GM12878 (cell line): ENCODE results near the gene SPAG17. TPM values are rescaled to one million over a fixed set of nuclear protein-coding genes. Genes with fewer than 3 reads are reported as not detected.

Experiments
- ATAC-seq: fragments of 200-7000 bp; cut with Tn5 transposase; 3 replicates; pipeline ENCODE4 v1.9.1; 2020; ENCODE audit warnings: mild to moderate bottlenecking, moderate library complexity
- BruUV-seq: library from RNA; stranded (reverse); fragments of 400-500 nt; replicated peaks from 2 replicates; lab custom pipeline; 2021; lab: Mats Ljungman, UMichigan
- CTCF ChIA-PET: fragments of 300-600 bp; sonication (Branson Sonifier 250); formaldehyde crosslinking; extraction: SDS; loops from one replicate; lab custom pipeline; 2021; ENCODE audit warnings: inconsistent platforms; lab: Yijun Ruan, JAX
- POLR2A ChIA-PET: fragments of 350-600 bp; formaldehyde crosslinking; extraction: SDS; loops from one replicate; lab custom pipeline; 2021; ENCODE audit warnings: inconsistent platforms; lab: Charles Lee
- RAD21 ChIA-PET: fragments of 300-600 bp; sonication (Branson Sonifier 250); formaldehyde crosslinking; loops from one replicate; lab custom pipeline; 2023; ENCODE audit warnings: antibody characterized with exemption; ENCODE audit not compliant: unreplicated experiment; lab: Charles Lee
- SMC1A ChIA-PET: fragments of 300-600 bp; sonication (Branson Sonifier 250); formaldehyde crosslinking; loops from one replicate; lab custom pipeline; 2023; ENCODE audit not compliant: unreplicated experiment, uncharacterized antibody; lab: Charles Lee
- DNase-seq: peaks from one replicate; pipeline ENCODE4 v3.0.0-alpha.2; 2011; ENCODE audit warnings: low read depth, low spot score
- FAIRE-seq: peaks from 3 replicates; lab custom pipeline; 2011; peaks lifted over from hg19 to GRCh38; lab: Jason Lieb, UNC
- H2AFZ ChIP-seq: 2 replicates; pipeline ENCODE4 v1.6.0; 2011; ENCODE audit warnings: low read depth, low read length, control low read depth; ENCODE audit not compliant: control insufficient read depth
- H3K27ac ChIP-seq: 2 replicates; pipeline ENCODE4 v1.5.1; 2011; ENCODE audit warnings: control low read depth; ENCODE audit not compliant: control insufficient read depth, insufficient read depth
- H3K27me3 ChIP-seq, 2 experiments: replicated peaks in 1 of 2; 2 replicates each; pipeline versions ENCODE4 v1.6.0 to v1.6.1; 2011; ENCODE audit warnings: low read length in 1 of 2; ENCODE audit not compliant: control insufficient read depth in 2 of 2, insufficient read depth in 2 of 2
- H3K36me3 ChIP-seq, 2 experiments: 2 replicates each; pipeline ENCODE4 v1.5.1; 2011; ENCODE audit warnings: low read length in 1 of 2; ENCODE audit not compliant: control insufficient read depth in 2 of 2, insufficient read depth in 2 of 2
- H3K4me1 ChIP-seq: 2 replicates; pipeline ENCODE4 v1.6.1; 2011; ENCODE audit warnings: mild to moderate bottlenecking, low read length, moderate library complexity, mixed read lengths; ENCODE audit not compliant: control insufficient read depth, insufficient read depth
- H3K4me2 ChIP-seq: 2 replicates; pipeline ENCODE4 v1.6.0; 2011; ENCODE audit warnings: control low read depth; ENCODE audit not compliant: control insufficient read depth, insufficient read depth
- H3K4me3 ChIP-seq: fragments of 200-600 bp; sonication (generic); 2 replicates; pipeline ENCODE4 v1.5.1; 2016
- H3K79me2 ChIP-seq: 2 replicates; pipeline ENCODE4 v1.6.0; 2011; ENCODE audit warnings: low read length; ENCODE audit not compliant: control insufficient read depth, insufficient read depth
- H3K9ac ChIP-seq: 2 replicates; pipeline ENCODE4 v1.8.0; 2011; ENCODE audit warnings: low read length, control low read depth, mixed read lengths; ENCODE audit not compliant: control insufficient read depth, insufficient read depth
- H3K9me3 ChIP-seq: replicated peaks from 3 replicates; pipeline ENCODE4 v1.5.1; 2011; ENCODE audit warnings: mild to moderate bottlenecking, low read length; ENCODE audit not compliant: control insufficient read depth, insufficient read depth
- H4K20me1 ChIP-seq: 2 replicates; pipeline ENCODE4 v1.6.0; 2011; ENCODE audit not compliant: control insufficient read depth, insufficient read depth
- BACH1 ChIP-seq: fragments of 450-650 bp; IDR thresholded peaks from 2 replicates; pipeline ENCODE4 v1.6.1; 2017; ENCODE audit warnings: mild to moderate bottlenecking, borderline replicate concordance
- E2F8 ChIP-seq: fragments of 450-650 bp; IDR thresholded peaks from 2 replicates; pipeline ENCODE4 v1.6.1; 2018; ENCODE audit warnings: mild to moderate bottlenecking, low read depth, moderate library complexity; ENCODE audit not compliant: partially characterized antibody
- E4F1 ChIP-seq: fragments of 450-650 bp; IDR thresholded peaks from 2 replicates; pipeline ENCODE4 v1.6.1; 2018; ENCODE audit warnings: borderline replicate concordance, mild to moderate bottlenecking; ENCODE audit not compliant: partially characterized antibody
- ELK1 ChIP-seq: IDR thresholded peaks from 2 replicates; pipeline ENCODE4 v1.6.1; 2012; ENCODE audit warnings: low read depth, low read length, improper control_type of control experiment
- HDAC2 ChIP-seq: fragments of 200-600 bp; sonication (generic); IDR thresholded peaks from 2 replicates; pipeline ENCODE4 v1.6.1; 2017
- IKZF1 ChIP-seq: fragments of 450-650 bp; conservative IDR thresholded peaks from 2 replicates; pipeline ENCODE4 v1.6.1; 2017; ENCODE audit warnings: antibody characterized with exemption, mild to moderate bottlenecking
- SMAD5 ChIP-seq: IDR thresholded peaks from 2 replicates; pipeline ENCODE4 v1.6.1; 2016; ENCODE audit warnings: antibody characterized with exemption, low read depth
- SUPT20H ChIP-seq: IDR thresholded peaks from 2 replicates; pipeline ENCODE4 v1.6.1; 2011; ENCODE audit warnings: low read depth, mild to moderate bottlenecking, low read length, moderate library complexity, borderline replicate concordance; ENCODE audit not compliant: control insufficient read depth
- ZNF384 ChIP-seq: IDR thresholded peaks from 2 replicates; pipeline ENCODE4 v1.6.1; 2012; ENCODE audit warnings: low read depth, mild to moderate bottlenecking, low read length, improper control_type of control experiment, borderline replicate concordance
- ZNF592 ChIP-seq: fragments of 450-650 bp; IDR thresholded peaks from 2 replicates; pipeline ENCODE4 v1.6.1; 2017; ENCODE audit warnings: mild to moderate bottlenecking, moderate library complexity
- WGBS: methylation state at CpG from one replicate; pipeline ENCODE4 v1.1.6; 2016; ENCODE audit warnings: low lambda C conversion rate; ENCODE audit not compliant: insufficient replicate concordance, insufficient coverage; ENCODE audit errors: missing lambda C conversion rate; 5-methylcytosine and 5-hydroxymethylcytosine counted together
- in situ Hi-C: fragments of 300-500 bp; cut with MboI; formaldehyde crosslinking; loops from 9 replicates; pipeline ENCODE4 v1.14.3; 2018; ENCODE audit warnings: mixed read lengths
- intact Hi-C: fragments of 100-400 bp; cut with micrococcal nuclease; formaldehyde crosslinking; loops from one replicate; pipeline ENCODE4 v1.14.2; 2022; ENCODE audit not compliant: unreplicated experiment
- polyA plus RNA-seq, 11 experiments: library from polyadenylated mRNA; depleted of rRNA in 4 of 11; unstranded in 6 of 11; stranded (reverse) in 5 of 11; fragments of >200 nt; fragmentation: Nextera tagmentation in 4 of 11; fragmentation: Illumina TruSeq in 1 of 11; extraction: Ambion mirVana in 4 of 11; extraction: Trizol in 1 of 11; gene quantifications; 1 replicate in 1 of 11; 2 replicates in 10 of 11; pipeline versions ENCODE4 v1.2.1 to v1.2.3, GENCODE V29; 2011 to 2016; ENCODE audit warnings: inconsistent platforms in 2 of 11, missing spikeins in 2 of 11, low read depth in 1 of 11
- total RNA-seq, 4 experiments: library from RNA; depleted of rRNA in 3 of 4; stranded (reverse); fragments of >200 nt in 3 of 4; fragmentation: Illumina TruSeq in 1 of 4; extraction: Trizol in 1 of 4; gene quantifications; 2 replicates each; pipeline versions ENCODE4 v1.2.1 to v1.2.3, GENCODE V29; 2013 to 2021
- TF ChIP-seq, protein P1 (sequence below): fragments of 450-650 bp; IDR thresholded peaks from 2 replicates; pipeline ENCODE4 v1.6.1; 2014; ENCODE audit warnings: mild to moderate bottlenecking

Gene SPAG17
- total and polyA plus RNA-seq, 10 of the 15 experiments (the other 5 are each of a cell fraction or from before 2014, with no cell fraction given): 0.02 to 0.16 (median 0.03) TPM; not detected in 7

- TF ChIP-seq E4F1 (no peak), ZNF384 (no peak), ELK1 (no peak), HDAC2 (no peak)
Measured at GRCh38 chr1:118149799-118150198, 35.2 kb downstream of the SPAG17 start (continued).

GRCh38 chr1:118148034-118148433 lies 37.0 kb downstream of the SPAG17 start:
- ATAC-seq (no peak), FAIRE-seq (no peak), DNase-seq (no peak)
- H2AFZ ChIP-seq: no peak overlapping the region
- intact Hi-C loops (no loop called here), in situ Hi-C loops (no loop called here)
- ChIA-PET CTCF (interaction anchor here (1.4 kb wide), 1 partner anchor 1127 kb away, joined by 5 read pairs; no protein-coding TSS in a partner anchor), SMC1A (interaction anchor here (0.9 kb wide), 1 partner anchor 811 kb away, joined by 3 read pairs; no protein-coding TSS in a partner anchor), RAD21 (no interaction called here), POLR2A (no interaction called here)
- H3K27me3 ChIP-seq: no peaks in the 10 kb centered on the region
- no peak overlapping the region for H3K4me3 ChIP-seq
- no peaks in the 10 kb centered on the region for H3K79me2 ChIP-seq
- no peaks in the 10 kb centered on the region for H3K4me1 ChIP-seq
- H3K9me3 ChIP-seq: no peaks in the 10 kb centered on the region
- H4K20me1 ChIP-seq: no peaks in the 10 kb centered on the region
- H3K4me2 ChIP-seq: no peak overlapping the region
- H3K27ac ChIP-seq: no peak overlapping the region
- H3K36me3 ChIP-seq: no peaks in the 10 kb centered on the region
- no TSS peak for BruUV-seq
- no peak overlapping the region for H3K9ac ChIP-seq
- WGBS: 48% methylated on average over 7 of the region's 7 CpGs
- no peak for TF ChIP-seq BACH1
- TF ChIP-seq SMAD5: no peak
- TF ChIP-seq IKZF1: no peak
- TF ChIP-seq E2F8: no peak
- no peak for TF ChIP-seq SUPT20H
- TF ChIP-seq, protein P1, sequence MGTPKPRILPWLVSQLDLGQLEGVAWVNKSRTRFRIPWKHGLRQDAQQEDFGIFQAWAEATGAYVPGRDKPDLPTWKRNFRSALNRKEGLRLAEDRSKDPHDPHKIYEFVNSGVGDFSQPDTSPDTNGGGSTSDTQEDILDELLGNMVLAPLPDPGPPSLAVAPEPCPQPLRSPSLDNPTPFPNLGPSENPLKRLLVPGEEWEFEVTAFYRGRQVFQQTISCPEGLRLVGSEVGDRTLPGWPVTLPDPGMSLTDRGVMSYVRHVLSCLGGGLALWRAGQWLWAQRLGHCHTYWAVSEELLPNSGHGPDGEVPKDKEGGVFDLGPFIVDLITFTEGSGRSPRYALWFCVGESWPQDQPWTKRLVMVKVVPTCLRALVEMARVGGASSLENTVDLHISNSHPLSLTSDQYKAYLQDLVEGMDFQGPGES: no peak
- TF ChIP-seq ZNF592: no peak
